Right lobe of liver (tissue), 4 donors: ENCODE measurements around the gene MT1A.

ENCODE experiments used
- CTCF ChIP-seq, 4 donors: fragments of 200-600 bp in 3 of 4; fragments of 450-650 bp in 1 of 4; IDR thresholded peaks; one replicate each; pipeline versions ENCODE4 v1.5.1 to v1.8.0; 2016 to 2022; ENCODE audit warnings: antibody characterized with exemption in 4 of 4, mild to moderate bottlenecking in 2 of 4
- POLR2A ChIP-seq: fragments of 450-650 bp; IDR thresholded peaks from one replicate; pipeline ENCODE4 v1.6.1; 2017; ENCODE audit warnings: antibody characterized with exemption, mild to moderate bottlenecking
- donor health status: DM: no; HTN: no; CAD: no.
- donor health status: DM: no; HTN: no; CAD: no.
- donor health status: DM: no; HTN: yes; CAD: no.

DNA sequence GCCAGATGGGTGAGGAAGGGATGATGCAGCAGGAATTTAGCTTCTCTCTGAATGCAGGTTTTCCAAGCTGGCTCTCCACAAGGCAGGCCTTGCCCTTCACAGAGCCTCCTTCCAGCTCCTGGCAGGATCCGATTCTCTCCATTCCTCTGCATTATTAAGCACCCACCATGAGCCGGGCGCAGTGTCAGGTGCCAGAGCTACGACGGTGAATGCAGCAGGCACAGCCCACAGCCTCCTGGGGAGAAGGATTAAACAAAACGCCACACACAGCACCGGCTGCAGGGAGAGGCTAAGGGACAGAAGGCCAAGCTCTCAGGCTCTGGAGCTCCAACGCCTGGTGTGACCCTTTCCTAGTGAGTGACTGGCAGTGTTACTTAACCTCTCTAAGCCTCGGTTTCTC is 37.1 kb upstream of the MT1A start:
- TF ChIP-seq CTCF (IDR thresholded peaks at IDR 0.05) (no peak), POLR2A (no peak)
